ENCODE data around the gene LIN52.
"Not testable (repeated sequence)": the region's sequence is repeated elsewhere in the genome, so short reads cannot be mapped to it uniquely, and the experiment has no call there.

The LIN52 gene

GRCh38 chr14:74081491-74081890, 3.3 kb upstream of the LIN52 start:
- TF ChIP-seq POLR2A (IDR thresholded peaks at IDR 0.05; ENCODE audit: low read depth, low read length), result no peak
- no peak for FAIRE-seq
- DNase-seq (ENCODE audit: insufficient read length, low spot score), result no peak

- FAIRE-seq (no peak), DNase-seq (ENCODE audit: insufficient read length, low spot score) (no peak)
- TF ChIP-seq POLR2A (IDR thresholded peaks at IDR 0.05; ENCODE audit: low read depth, low read length), result no peak
Measured at GRCh38 chr14:74083161-74083560, 1.6 kb upstream of the LIN52 start.

GRCh38 chr14:74083784-74084276, 926 bp upstream of the LIN52 start:
- no peak for DNase-seq (ENCODE audit: insufficient read length, low spot score)
- FAIRE-seq, result no peak
- TF ChIP-seq POLR2A (IDR thresholded peaks at IDR 0.05; ENCODE audit: low read depth, low read length), result no peak

GRCh38 chr14:74085047-74085637, 386 bp downstream of the LIN52 start:
- no peak for TF ChIP-seq POLR2A (IDR thresholded peaks at IDR 0.05; ENCODE audit: low read depth, low read length)
- DNase-seq (ENCODE audit: insufficient read length, low spot score) (peak; percentile 9), FAIRE-seq (no peak)

GRCh38 chr14:74085828-74086227, 1.1 kb downstream of the LIN52 start:
- no peak for TF ChIP-seq POLR2A (IDR thresholded peaks at IDR 0.05; ENCODE audit: low read depth, low read length)
- FAIRE-seq, result no peak
- no peak for DNase-seq (ENCODE audit: insufficient read length, low spot score)

- FAIRE-seq (no peak), DNase-seq (ENCODE audit: insufficient read length, low spot score) (no peak)
- TF ChIP-seq POLR2A (IDR thresholded peaks at IDR 0.05; ENCODE audit: low read depth, low read length), result no peak
Measured at GRCh38 chr14:74089251-74090020, 4.7 kb downstream of the LIN52 start.

- DNase-seq (ENCODE audit: insufficient read length, low spot score) (no peak), FAIRE-seq (no peak)
- TF ChIP-seq POLR2A (IDR thresholded peaks at IDR 0.05; ENCODE audit: low read depth, low read length), result no peak
Measured at GRCh38 chr14:74105381-74105780, 20.6 kb downstream of the LIN52 start.

- no peak for TF ChIP-seq POLR2A (IDR thresholded peaks at IDR 0.05; ENCODE audit: low read depth, low read length)
- FAIRE-seq, result no peak
- DNase-seq (ENCODE audit: insufficient read length, low spot score), result no peak
Measured at GRCh38 chr14:74109369-74109768, 24.6 kb downstream of the LIN52 start.

GRCh38 chr14:74111395-74112216, 26.9 kb downstream of the LIN52 start:
- DNase-seq (ENCODE audit: insufficient read length, low spot score), result peak; percentile 19
- not testable (repeated sequence) for FAIRE-seq

GRCh38 chr14:74125487-74125886, 40.7 kb downstream of the LIN52 start:
- FAIRE-seq; DNase-seq (ENCODE audit: insufficient read length, low spot score): not testable (repeated sequence)

GRCh38 chr14:74126315-74127013, 41.7 kb downstream of the LIN52 start:
- peak; percentile 55 for FAIRE-seq
- TF ChIP-seq POLR2A (IDR thresholded peaks at IDR 0.05; ENCODE audit: low read depth, low read length), result no peak

GRCh38 chr14:74127634-74128033, 42.9 kb downstream of the LIN52 start:
- FAIRE-seq (no peak), DNase-seq (ENCODE audit: insufficient read length, low spot score) (no peak)
- no peak for TF ChIP-seq POLR2A (IDR thresholded peaks at IDR 0.05; ENCODE audit: low read depth, low read length)

More at GRCh38 chr14:74126315-74127013, 41.7 kb downstream of the LIN52 start:
- DNase-seq (ENCODE audit: insufficient read length, low spot score), result no peak

GRCh38 chr14:74133833-74134481, 49.2 kb downstream of the LIN52 start:
- DNase-seq (ENCODE audit: insufficient read length, low spot score), result no peak
- no peak for TF ChIP-seq POLR2A (IDR thresholded peaks at IDR 0.05; ENCODE audit: low read depth, low read length)

More at GRCh38 chr14:74133833-74134481, 49.2 kb downstream of the LIN52 start:
- FAIRE-seq, result no peak

Data from H54 (cell line).